T-cell (primary cell): ENCODE measurements around the gene GOLGA6D. TPM values are rescaled to one million over a fixed set of nuclear protein-coding genes. Genes with fewer than 3 reads are reported as not detected.

Experiments
- total RNA-seq, 35 experiments: library from RNA in 6 of 35; stranded (reverse) in 6 of 35; fragments of 120-200 nt in 1 of 35; gene quantifications; one replicate each; pipeline versions ENCODE4 v1.2.1 to v1.2.4 and lab custom pipeline; 2013 to 2026

GOLGA6D gene
- total RNA-seq, 5 donors from 2014 or later (not counting 1 experiment from before 2014, with no cell fraction given) = 0.13 to 0.15 TPM; not detected in 3

Other genes starting within 250 kb of the GOLGA6D start
- 10 to 100 TPM; 25.2 to 40.3 (median 37.8) TPM for gene C15orf39, start 81.0 kb upstream of the GOLGA6D start, total RNA-seq
- not detected for gene GOLGA6C, start 24.5 kb upstream of the GOLGA6D start, total RNA-seq
- gene COMMD4, start 53.2 kb downstream of the GOLGA6D start, total RNA-seq = 10 to 100 TPM; 25.0 to 38.7 (median 34.2) TPM
- gene NEIL1, start 64.2 kb downstream of the GOLGA6D start, total RNA-seq = 10 to 100 TPM; 11.9 to 35.0 (median 15.1) TPM
- gene MAN2C1, start 85.8 kb downstream of the GOLGA6D start, total RNA-seq = 100 to 1,000 TPM; 357 to 529 (median 447) TPM
- gene SIN3A, start 168.9 kb downstream of the GOLGA6D start, total RNA-seq = 100 to 1,000 TPM; 117 to 137 (median 136) TPM